Retina (tissue), 1 donor: ENCODE data around the gene UBE2J2.

ENCODE experiments used
- DNase-seq: peaks from one replicate; pipeline ENCODE4 v3.0.0-alpha.2; 2016

UBE2J2 gene

DNA sequence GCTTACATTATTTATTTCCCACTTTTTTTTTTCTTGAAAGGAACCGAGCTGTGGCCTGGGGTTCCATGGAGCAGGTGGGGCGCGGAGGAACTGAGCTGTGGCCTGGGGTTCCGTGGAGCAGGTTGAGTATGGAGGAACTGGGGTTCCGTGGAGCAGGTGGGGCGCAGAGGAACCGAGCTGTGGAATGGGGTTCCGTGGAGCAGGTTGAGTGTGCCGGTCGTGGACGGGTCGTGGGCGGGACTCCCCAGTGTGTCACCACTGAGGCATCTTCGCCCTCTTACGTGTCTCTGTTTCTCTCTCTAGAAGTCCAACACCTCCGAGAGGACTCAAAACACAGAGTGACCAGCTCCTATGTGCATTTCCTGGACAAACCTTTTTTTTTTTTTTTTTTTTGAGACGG, 5.4 kb upstream of the UBE2J2 start:
- no peak for DNase-seq

DNA sequence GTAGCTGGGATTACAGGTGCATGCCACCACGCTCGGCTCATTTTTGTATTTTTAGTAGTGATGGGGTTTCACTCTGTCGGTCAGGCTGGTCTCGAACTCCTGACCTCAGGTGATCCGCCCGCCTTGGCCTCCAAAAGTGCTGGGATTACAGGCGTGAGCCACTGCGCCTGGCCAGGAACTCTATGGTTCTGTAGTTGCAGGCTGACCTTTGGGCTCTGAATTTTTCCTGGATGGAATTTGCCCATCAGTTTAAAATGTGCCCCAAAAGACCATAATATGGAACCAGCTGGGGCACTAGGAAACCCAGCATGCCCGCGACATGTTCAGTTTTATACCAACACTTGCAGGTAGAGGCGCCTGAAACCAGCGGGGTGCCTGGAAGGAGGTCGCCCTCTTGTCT, 5.0 kb upstream of the UBE2J2 start:
- DNase-seq: no peak

DNA sequence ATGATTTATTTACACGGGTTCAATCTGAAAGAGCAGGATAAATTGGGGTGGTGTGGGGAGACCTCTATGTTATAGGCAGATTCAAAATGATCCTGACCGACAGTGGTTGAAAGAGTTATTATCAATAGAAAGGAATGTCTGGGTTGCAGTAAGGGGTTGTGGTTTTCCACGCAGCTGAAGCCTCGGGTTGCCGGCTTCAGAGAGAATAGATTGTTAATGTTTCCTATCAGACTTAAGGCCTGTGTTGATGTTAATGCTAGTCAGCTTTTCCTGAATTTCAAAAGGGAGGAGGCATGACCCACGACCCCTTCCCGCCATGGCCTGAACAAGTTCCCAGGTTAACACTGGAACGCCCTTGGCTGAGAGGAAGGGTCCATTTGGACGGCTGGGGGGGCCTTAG, 2.2 kb upstream of the UBE2J2 start:
- no peak for DNase-seq

DNA sequence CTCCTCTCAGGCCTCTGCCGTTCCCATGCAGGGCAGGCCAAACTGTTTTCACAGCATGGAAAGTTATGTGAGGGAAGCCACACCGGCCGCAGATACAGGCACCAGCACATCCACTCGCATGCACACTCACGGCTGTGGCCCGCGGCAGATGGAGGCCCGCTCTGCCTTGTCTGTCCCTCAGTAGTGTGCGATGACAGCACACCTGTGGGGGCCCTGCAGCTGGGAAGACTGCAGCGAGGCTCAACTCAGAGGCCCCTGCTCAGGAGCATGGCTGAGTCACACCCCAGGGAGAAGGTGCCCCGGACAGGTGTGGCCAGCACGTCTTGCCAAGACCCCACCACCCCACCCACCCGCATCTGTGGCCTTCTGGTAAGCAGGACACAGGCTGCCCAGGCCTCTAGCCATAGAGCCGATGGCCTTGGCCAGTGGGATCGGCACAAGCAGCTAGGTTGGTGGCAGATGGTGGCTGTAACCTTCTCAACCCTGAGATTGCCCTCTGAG, 1.3 kb upstream of the UBE2J2 start:
- DNase-seq: no peak

DNA sequence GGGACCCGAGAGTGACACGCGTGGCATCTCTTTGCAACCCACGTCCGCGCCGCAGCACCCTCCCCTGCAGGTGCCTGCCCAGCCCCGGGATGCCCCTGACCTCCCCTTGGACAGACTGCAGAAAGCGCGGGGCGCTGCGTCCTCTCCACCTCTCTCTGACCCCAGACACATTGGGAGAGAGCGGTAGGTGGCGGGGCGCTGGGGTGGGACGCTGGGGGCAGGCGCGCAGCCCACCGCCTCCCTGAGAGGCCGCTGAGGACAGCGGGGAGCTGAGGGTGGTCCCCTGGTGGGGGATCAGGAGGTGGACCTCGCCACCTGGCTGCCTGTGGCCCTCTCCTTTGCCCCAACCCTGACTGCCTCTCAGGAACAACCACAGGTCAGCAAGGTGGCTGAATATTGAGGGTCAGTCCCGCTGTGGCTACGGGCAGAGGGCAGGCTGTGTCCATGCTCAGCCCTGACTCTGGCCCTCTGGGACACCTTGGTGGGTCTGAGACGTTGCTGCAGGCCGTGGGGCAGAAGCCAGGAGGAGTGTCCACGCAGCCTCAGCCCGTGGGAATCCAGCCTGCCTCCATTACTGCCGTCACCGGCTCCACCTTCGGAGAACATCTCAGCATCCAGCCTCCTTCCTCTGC, 761 bp upstream of the UBE2J2 start:
- DNase-seq: peak; percentile 75

DNA sequence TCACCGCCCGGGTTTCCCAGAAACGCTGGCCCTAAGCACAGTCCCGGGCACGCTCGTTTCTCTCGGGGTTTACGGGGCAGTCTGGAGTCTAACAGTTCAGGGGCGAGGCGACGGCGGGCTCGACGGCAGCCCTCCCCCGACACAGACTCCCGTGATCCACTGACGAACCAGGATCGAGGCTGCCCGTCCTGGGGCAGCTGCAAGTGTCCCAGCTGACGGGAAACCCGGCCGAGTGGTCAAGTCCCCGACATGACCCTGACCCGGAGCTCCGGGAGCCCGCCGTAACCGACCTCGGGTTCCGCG, 494 bp downstream of the UBE2J2 start:
- no peak for DNase-seq

DNA sequence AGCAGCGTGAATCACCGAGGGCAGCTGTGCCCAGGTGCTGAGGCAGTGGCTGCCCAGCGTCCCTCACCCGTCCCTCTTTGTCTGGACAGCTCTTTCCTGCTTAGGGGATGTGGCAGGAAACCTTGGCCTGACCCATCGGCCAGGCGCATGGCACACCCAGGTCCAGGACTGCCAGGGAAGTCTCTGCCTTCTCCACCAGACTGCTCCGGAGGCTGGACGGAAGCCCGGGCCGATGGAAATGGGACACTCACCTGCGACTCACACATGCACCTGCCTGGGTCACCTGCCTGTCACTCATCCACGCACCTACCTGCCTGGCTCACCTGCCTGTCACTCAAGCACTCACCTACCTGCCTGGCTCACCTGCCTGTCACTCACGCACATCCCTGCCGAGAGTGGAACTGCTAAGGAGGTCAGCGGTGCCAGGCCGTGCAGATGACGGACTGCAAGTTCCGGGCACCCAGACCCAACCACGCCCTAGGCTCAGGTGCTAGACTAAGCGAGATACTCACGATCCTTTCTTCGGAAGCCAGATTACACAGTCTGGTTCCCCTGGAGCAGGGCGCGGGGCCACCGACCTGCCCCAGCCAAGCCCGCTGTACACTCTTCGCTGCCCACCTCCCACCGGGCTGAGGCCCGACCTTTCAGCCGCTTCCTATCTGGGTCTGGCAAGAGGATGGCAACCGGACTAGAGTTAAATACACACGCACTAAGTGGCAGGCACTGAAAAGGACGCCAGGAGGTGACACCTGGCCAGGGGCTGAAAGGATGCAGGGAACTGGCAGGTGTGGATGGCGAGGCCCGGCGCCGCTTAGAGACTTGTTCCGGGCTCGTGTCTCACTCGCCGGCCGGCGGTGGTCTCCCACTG, 1.1 kb downstream of the UBE2J2 start:
- DNase-seq: no peak

DNA sequence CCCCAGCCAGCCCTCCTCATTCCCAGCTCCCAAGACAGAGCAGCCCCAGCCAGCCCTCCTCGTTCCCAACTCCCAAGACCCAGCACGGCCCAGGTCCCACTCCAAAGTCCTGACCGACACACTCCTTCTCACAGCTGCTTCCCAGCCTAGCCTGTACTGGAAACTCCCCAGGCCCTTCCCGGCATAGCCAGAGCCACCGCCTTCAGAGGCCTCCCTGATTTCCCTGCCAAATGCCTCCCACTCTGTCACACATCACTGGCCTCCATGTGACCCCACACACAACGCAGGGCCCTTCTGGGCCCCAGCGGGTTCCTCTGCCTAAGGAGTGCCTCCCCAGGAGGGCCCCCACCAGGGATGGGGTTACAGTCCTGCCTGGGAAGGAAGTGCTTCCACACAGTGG, 2.8 kb downstream of the UBE2J2 start:
- no peak for DNase-seq

DNA sequence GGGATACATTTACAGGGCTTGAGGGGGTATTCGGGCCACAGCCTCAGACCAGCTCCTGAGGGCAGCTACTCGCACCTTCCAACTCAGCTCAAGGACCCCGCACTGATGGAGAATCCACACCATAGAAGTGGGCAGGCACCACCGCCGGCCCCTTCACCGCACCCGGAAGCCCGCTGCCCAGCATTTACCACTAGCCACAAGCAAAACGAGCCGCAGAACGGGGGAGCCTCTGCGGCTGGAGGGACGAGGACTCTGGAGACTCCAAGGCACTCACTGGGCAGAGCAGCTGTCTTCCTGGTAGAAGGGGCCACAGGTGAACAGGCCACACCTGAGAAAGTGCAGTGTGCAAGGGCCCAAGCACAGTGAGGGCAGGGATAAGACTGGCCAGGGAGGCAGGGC, 5.4 kb downstream of the UBE2J2 start:
- DNase-seq: no peak

DNA sequence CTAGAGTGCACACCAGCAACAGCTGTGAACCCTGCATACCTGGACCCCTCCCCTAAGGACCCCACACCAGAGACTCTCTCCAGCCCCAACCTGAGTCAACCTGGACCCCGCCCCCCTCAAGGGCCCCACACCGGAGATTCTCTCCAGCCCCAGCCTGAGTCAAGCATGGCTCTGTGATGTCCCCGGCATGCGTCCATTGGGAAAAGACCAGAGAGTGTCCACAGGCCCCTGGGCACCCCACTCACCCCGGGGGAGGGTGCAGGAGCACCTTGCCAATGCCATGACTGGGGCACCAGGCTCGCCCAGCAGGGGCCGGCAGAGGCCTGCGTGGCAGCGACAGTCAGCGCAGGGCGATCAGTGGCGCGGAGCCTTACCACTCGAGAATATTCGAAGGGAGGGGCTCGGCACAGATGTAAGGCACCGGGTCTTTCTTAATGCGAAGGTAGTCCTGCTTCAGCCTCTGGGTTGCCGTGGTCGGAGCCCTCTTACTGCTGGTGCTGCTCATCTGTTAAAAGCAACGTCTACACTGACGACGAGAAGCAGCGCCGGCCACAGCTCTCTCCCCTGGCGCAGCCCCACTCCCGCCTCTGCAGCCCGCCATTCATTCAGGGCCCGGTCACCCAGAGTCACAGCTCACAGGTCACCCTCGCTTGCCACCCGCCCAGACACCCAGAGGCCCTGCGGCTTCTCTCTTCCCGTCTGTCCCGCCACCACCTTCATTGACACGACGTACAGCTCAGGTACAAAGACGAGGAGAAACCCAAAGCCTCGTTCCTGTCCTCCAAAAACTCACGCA, 6.0 kb downstream of the UBE2J2 start:
- no peak for DNase-seq

DNA sequence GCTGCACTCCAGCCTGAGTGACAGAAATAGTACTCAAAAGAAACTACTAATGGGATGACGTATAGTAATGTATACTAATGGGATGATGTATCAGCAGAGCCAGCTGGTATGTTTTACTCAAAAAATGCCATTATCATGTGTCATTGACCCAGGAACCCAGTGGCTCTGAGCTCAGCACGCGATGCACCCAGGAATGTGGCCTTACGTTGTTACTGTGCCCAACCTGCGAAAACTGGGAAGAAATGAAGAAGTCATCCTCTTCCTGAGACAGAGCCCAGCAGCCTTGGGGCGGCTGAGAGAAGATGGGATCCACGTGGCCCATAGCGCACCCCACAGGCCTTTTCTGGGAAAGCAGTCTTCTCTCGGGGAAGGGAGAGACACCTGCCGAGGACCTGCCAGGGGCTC, 8.8 kb downstream of the UBE2J2 start:
- DNase-seq: no peak

DNA sequence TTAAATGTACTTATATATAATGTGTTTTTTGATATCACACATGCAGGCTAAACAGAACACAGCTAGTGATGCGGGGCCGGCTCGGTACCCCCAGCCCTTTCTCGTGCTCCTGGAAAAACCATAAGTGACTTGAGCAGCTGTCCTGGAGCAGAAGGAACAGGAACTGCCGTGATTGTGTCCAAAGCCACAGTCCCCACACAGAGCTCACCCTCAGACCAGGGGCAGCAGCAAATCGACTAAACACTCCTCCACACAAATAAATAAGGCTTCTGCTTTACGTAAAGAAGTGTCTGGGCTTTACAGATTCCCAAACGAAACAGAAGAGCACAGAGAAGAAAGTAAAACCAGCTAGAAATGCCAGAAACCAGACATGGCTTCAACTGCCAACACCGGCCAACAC, 9.6 kb downstream of the UBE2J2 start:
- DNase-seq: no peak

DNA sequence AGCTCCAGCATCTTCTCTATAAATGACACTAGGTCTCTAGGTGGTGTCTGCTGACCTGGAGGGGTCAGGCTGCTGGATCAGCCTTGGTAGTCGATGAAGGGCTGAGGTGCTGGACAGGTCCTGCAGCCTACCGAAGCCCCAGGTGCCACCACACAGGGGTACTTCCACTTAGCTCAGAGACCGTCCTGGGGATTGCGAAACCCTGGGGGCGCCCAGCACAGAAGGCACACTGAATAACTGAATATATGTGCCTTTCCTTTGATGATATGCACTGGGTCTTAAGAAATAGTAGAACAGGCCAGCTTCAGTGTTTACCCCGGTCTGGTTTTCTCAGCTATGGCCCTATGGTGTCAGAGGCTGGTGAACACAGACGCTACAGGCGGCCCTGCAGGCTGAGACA, 10.9 kb downstream of the UBE2J2 start:
- DNase-seq: no peak

DNA sequence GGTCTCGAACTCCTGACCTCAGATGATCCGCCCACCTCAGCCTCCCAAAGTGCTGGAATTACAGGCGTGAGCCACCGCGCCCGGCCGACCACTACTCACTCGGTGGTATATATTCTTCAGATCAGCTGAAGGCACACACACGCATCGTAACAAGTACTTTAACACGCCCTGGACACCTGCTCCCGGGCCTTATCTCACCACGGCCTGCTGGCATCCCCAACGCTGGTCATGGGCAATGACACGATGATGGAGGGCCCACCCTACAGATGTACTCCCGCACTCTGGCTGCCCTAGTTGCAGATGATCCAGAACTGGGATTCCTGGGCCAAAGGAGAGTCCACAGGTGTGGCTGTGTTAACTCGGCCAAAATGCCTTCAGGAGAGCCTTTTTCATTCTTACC, 11.6 kb downstream of the UBE2J2 start:
- no peak for DNase-seq

DNA sequence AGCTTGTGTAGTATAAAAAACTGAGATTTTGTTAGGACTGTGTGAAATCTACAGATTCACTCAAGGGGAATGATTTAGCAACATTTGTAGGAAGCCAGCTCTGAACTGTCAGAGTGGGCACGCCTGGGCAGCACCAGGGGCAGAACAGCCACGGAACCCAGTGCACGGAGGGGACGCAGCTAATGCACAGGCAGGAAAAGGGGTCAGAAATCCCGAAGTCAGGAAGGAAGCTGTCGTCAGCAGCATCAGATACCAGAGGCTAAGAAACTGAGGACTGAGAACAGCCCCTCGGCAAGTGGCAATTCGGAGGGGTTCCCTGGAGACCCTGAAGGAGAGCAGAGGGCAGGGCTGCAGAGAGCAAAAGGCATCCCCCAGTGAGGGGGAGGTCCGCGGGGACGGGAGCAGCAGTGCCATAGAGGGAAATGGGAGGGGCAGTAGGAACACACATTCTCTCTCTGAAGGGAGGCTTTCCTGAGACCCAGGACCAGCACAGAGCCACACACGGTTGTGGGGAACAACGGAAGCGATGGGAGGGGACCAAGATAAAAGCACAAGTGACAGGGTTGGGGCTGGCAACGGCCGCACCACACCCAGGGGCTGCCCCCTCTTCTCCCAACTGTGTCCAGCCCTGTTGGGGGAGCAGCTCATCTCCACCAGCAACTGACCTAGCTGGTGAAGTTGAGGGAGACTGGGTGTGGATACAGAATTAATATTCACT, 12.7 kb downstream of the UBE2J2 start:
- no peak for DNase-seq

DNA sequence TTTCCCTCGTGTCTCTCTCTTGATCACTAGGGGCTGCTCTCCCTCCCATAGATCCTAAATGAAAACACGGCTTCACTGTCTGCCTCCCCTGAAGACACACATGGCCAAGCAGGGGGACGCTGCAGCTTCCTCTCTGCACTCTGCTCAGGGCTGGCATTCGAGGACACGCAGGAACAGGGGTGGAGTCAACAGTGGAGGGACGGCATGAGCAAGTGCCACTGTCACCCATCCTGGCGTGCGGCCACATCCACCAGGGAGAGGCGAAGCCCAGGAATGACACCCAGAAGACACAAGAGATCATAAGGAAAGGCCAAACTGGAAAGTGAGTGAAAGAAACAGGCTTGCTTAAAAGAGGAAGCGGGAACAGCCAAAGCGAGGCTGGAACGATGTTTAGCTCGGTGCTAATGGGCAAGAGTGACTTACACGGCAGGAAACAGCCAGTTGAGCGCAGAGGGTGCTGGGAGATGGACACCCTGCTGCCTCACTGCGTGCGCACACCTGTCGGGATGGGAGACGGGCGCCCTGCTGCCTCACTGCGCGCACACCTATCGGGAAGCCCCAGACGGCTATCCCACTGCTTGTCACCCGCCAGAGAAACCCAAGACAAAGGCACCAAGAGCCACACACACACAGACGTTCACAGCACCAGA, 13.6 kb downstream of the UBE2J2 start:
- DNase-seq: no peak

DNA sequence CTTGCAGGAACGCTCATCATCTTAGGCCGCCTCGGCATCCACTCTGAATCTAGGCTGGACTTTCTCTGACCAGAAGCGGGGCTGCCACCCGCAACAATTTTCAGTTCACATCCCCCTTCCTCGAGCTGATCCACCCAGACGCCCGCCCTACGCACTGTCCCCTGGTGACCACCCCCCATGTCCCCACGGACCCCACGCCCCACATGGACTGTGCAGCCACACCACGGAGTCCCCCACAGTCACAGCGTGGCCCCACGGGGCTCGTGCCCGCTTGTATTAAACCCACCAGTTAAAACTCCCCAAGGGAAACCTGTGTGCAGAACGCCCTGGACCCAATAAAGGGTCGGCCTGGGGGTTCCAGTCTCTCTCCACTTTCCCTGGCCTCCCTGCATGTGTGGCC, 14.1 kb downstream of the UBE2J2 start:
- no peak for DNase-seq

DNA sequence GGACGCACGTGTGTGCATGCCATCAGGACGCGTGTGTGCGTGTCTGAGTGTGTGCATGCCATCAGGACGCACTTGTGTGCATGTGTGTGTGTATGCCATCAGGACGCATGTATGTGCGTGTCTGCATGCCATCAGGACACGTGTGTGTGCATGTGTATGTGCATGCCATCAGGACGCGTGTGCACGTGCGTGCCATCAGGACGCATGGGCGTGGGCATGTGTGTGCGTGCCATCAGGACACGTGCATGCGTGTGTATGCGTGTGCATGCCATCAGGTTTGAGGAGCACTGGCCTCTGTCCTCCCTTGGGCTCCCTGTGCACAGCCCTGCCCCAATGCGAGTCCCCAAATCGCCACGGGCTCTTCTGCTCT, 14.6 kb downstream of the UBE2J2 start:
- no peak for DNase-seq

DNA sequence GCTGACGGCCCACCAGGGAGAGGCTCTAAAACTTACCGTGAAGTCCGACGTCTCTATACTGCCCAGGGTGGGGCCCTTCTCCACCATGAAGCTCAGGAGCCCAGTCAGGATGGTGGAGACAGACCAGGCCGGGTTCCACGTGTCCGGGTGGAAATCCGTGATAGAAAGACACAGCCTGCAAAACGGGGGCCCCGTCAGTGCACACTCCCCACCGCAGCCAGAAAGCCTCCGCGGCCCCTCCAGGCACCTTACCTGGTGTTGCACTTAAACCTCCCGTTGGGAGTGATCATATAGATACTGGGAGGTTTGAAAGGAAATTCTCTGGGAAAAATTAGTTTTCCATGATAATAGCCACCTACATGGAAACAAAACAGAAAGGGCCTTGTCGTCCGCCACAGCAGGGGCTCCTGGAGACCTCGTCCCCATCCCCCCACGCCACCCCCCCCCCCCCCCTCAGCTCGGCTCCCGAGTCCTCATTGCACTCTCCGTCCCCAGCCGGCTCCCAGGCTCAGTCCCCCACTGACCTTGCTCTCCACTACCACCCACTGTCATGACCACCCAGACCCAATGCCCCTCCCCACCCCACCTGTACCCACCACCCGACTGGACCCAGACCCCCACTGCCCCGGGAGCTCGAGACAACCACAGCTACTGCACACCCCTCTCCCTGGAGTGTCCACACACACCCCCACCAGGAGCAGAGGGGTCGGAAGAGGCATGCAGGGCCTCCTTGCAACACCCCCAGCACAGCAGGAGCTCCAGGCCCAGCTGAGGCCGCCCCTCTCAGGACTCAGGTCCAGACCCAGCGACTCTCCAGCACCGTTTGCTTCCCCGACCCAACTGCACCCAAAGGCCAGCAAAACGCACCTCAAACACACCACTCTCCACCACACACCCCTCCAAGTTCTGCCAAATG, 16.4 kb downstream of the UBE2J2 start:
- no peak for DNase-seq

DNA sequence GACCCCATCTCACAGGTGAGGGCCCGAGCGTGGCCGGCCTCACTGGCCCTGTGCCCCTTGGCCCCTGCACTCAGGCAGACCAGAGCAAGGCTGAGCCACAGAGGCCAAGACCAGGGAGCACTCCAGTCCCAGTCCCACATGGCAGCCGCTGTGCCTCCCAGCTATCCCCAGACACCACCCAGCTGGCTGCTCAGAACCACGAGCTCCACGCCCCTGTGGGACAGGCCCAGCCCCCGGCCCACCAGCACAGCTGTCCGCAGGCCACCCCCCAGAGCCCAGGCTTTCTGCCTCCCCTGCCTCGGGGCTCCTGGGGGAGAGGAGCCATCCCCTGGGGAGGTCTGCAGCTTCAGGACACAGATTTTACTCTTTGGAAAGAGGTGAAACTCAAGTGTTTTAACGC, 18.0 kb downstream of the UBE2J2 start:
- DNase-seq: no peak

DNA sequence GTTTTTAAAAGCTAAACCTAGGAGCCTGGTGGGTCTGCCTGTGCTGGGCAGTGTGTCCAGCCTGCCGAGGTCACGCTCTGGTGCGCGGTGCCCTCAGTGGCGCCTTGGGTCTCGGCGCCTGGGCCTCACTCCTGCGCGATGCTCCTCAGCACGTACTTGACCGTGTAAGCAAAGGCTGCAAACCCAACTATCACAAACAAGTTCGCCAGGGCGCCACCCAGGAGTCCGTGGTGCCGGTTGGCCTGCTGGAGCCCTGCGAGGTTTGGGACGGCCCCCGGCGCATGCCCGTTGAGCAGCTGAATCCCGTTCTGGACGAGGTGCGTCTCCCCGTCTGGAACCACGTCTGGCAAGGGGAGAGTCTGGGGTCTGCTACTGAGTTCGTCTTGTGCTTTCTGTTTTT, 18.6 kb downstream of the UBE2J2 start:
- no peak for DNase-seq

DNA sequence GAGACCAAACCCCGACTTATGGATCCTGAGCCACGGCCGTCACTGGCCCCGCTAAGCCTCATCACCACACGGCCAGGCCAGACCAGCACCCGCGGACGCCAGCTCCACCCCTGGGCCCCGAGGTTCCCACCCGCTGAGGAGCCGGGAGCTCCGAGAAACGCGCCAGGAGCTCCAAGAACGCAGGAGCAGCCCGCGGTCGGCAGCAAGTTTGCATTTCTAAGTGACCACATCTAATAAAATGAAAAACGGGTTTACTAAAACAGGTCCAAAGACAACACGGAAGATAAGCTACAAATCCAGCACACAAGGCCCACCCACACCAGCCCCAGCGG, 19.0 kb downstream of the UBE2J2 start:
- no peak for DNase-seq
